A549 treated with CORT108297 at 1 μM for 4 hours (cell line): ENCODE results near the gene PTS. TPM values are rescaled to one million over a fixed set of nuclear protein-coding genes. Genes with fewer than 3 reads are reported as not detected.

Source experiments
- total RNA-seq: library from RNA; stranded (reverse); fragments of 200-300 nt; extraction: Qiagen RNA extraction; gene quantifications from 5 replicates; pipeline ENCODE4 v1.2.3, GENCODE V29; 2022

The PTS gene
- total RNA-seq, result 30.4 to 33.1 TPM (median 31.7 TPM) in 5 replicates

DNA sequence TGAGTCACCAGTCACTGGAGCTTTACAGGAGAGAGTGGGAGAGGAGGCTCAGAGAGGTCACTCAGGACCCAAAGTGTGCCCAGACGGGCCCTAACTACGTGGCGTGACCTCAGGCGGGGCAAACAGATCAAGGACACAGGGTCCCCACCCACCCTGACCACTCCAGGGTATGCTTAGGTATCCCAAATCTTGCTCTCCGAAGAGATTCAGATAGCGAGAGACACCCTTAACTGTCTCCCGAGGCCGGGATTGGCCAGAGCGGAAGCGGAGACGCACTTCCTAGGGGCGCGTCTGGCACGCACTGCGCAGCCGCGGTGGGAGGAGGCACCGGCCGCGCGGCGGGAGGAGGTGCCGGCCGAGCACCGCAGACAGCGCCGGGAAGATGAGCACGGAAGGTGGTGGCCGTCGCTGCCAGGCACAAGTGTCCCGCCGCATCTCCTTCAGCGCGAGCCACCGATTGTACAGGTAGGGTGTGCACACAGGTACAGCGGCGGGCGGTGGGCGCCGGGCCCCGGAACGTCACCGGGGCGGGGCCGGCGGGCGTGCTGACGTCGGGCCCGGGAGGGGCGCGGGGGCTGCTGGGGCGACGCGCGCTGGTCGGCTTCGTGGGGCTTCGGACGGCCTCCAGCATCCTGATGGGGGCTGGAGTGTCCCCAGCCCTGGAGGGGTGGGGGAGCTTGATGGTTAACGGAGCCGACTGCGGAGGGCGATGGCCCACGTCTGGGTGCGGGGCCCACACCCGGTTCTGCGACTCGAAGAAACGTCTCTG, at the start of gene PTS:
TSS of gene PTS (plus strand) at position 367 of the 769 bp plus-strand sequence. CDS start at position 383, 16 bp downstream.

DNA sequence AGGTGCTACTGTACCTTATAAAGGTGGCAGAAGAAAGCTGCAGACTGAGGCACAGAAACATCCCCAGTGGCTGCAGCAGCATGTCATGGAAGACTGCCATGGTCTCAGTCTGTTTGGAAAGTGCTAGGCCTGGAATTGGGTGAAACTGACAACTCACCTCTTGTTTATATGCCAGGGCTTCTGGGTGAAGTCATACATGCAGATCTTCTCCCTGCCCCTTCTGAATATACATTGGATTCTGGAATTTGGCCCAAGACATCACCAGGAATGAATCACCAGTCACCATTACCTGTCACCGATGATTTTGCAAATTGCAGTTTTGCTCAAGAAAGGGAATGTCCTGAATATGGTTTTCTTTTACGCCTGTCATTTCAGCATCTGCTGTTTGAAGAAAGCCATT, 34.3 kb downstream of the PTS start, which contains the start of gene PLET1:
TSS of gene PLET1 (minus strand) at position 371 of the 400 bp plus-strand sequence. CDS start at position 100, 271 bp downstream.

Other genes starting within 250 kb of the PTS start
- gene DLAT, start 201.0 kb upstream of the PTS start, total RNA-seq, result 24.4 to 33.2 TPM (median 28.3 TPM) in 5 replicates
- 0.77 to 1.5 TPM (median 0.99 TPM) in 5 replicates for gene PIH1D2, start 152.4 kb upstream of the PTS start, total RNA-seq
- 12.1 to 18.8 TPM (median 14.4 TPM) in 5 replicates for gene NKAPD1, start 152.1 kb upstream of the PTS start, total RNA-seq
- gene TIMM8B, start 139.7 kb upstream of the PTS start, total RNA-seq, result 67.1 to 72.7 TPM (median 69.5 TPM) in 5 replicates
- gene SDHD, start 139.6 kb upstream of the PTS start, total RNA-seq, result 66.2 to 98.0 TPM (median 68.1 TPM) in 5 replicates
- 92.2 to 108 TPM (median 101 TPM) in 5 replicates for gene IL18, start 62.3 kb upstream of the PTS start, total RNA-seq
- 0.17 TPM in 1 of 5 replicates, not detected in the others for gene TEX12, start 59.1 kb upstream of the PTS start, total RNA-seq
- gene BCO2, start 50.9 kb upstream of the PTS start, total RNA-seq, result 0.40 to 1.2 TPM (median 0.80 TPM) in 5 replicates
- not detected in 5 replicates for gene PLET1, start 34.4 kb downstream of the PTS start, total RNA-seq